A549 (cell line): Measurements from ENCODE around the gene PYROXD2.

Experiments used
- BHLHE40 ChIP-seq: IDR thresholded peaks from 2 replicates; pipeline ENCODE4 v1.6.1; 2012; ENCODE audit warnings: low read depth, low read length, inconsistent platforms
- CBX2 ChIP-seq: fragments of 200-600 bp; sonication (generic); IDR thresholded peaks from 2 replicates; pipeline ENCODE4 v1.6.1; 2016; ENCODE audit warnings: low read depth, mild to moderate bottlenecking, borderline replicate concordance
- CHD4 ChIP-seq: fragments of 200-600 bp; sonication (generic); IDR thresholded peaks from 2 replicates; pipeline ENCODE4 v1.6.1; 2016; ENCODE audit warnings: antibody characterized with exemption, mild to moderate bottlenecking, borderline replicate concordance
- EP300 ChIP-seq, 2 experiments: fragments of >200 bp; sonication (Bioruptor Twin); formaldehyde crosslinking; IDR thresholded peaks; 2 replicates in 1 of 2; 3 replicates in 1 of 2; pipeline ENCODE4 v1.6.1; 2016 to 2017
- ESRRA ChIP-seq: fragments of 150-350 bp; IDR thresholded peaks from 2 replicates; pipeline ENCODE4 v1.6.1; 2014; ENCODE audit warnings: mild to moderate bottlenecking, low read length, borderline replicate concordance
- NPAS2 ChIP-seq: fragments of 250-450 bp; sonication (Bioruptor Pico); IDR thresholded peaks from 2 replicates; pipeline ENCODE4 v1.8.0; 2022; ENCODE audit warnings: mild to moderate bottlenecking, moderate library complexity, borderline replicate concordance
- POLR2A ChIP-seq: IDR thresholded peaks from 2 replicates; pipeline ENCODE4 v1.6.1; 2012; ENCODE audit warnings: mild to moderate bottlenecking, low read length
- RARB ChIP-seq: fragments of 250-450 bp; sonication (Bioruptor Pico); IDR thresholded peaks from 2 replicates; pipeline ENCODE4 v1.8.0; 2021; ENCODE audit warnings: mild to moderate bottlenecking, moderate library complexity
- ZFP36 ChIP-seq: fragments of 450-650 bp; IDR thresholded peaks from 2 replicates; pipeline ENCODE4 v1.6.1; 2014; ENCODE audit warnings: borderline replicate concordance; ENCODE audit not compliant: partially characterized antibody
- TF ChIP-seq, protein P1 (sequence below): fragments of >200 bp; sonication (Bioruptor Twin); formaldehyde crosslinking; IDR thresholded peaks from 3 replicates; pipeline ENCODE4 v1.5.1; 2016
- TF ChIP-seq, protein P2 (sequence below): IDR thresholded peaks from 2 replicates; pipeline ENCODE4 v1.6.1; 2012; ENCODE audit warnings: low read depth, borderline replicate concordance

GRCh38 chr10:98396096-98397063 is 18.6 kb downstream of the PYROXD2 start:
- TF ChIP-seq POLR2A (no peak), BHLHE40 (no peak), EP300 (IDR thresholded peaks at IDR 0.05) (no peak), CHD4 (no peak), RARB (CRISPR knock-in tag) (no peak), CBX2 (no peak), NPAS2 (CRISPR knock-in tag) (no peak), ESRRA (no peak), ZFP36 (no peak)
- TF ChIP-seq, protein P1, sequence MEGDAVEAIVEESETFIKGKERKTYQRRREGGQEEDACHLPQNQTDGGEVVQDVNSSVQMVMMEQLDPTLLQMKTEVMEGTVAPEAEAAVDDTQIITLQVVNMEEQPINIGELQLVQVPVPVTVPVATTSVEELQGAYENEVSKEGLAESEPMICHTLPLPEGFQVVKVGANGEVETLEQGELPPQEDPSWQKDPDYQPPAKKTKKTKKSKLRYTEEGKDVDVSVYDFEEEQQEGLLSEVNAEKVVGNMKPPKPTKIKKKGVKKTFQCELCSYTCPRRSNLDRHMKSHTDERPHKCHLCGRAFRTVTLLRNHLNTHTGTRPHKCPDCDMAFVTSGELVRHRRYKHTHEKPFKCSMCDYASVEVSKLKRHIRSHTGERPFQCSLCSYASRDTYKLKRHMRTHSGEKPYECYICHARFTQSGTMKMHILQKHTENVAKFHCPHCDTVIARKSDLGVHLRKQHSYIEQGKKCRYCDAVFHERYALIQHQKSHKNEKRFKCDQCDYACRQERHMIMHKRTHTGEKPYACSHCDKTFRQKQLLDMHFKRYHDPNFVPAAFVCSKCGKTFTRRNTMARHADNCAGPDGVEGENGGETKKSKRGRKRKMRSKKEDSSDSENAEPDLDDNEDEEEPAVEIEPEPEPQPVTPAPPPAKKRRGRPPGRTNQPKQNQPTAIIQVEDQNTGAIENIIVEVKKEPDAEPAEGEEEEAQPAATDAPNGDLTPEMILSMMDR, result no peak
- TF ChIP-seq, protein P2, sequence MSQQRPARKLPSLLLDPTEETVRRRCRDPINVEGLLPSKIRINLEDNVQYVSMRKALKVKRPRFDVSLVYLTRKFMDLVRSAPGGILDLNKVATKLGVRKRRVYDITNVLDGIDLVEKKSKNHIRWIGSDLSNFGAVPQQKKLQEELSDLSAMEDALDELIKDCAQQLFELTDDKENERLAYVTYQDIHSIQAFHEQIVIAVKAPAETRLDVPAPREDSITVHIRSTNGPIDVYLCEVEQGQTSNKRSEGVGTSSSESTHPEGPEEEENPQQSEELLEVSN, result no peak
